Body of pancreas (tissue), 4 donors: ENCODE data around the gene STRA6.

Experiments used
- CTCF ChIP-seq, 7 experiments: fragments of 450-650 bp in 4 of 7; fragments of 200-600 bp in 3 of 7; sonication (generic) in 3 of 7; IDR thresholded peaks; one replicate each; pipeline ENCODE4 v1.5.1; 2016 to 2019; ENCODE audit warnings: antibody characterized with exemption in 7 of 7
- POLR2A ChIP-seq, 3 donors: fragments of 450-650 bp; IDR thresholded peaks; one replicate each; pipeline ENCODE4 v1.6.1; 2016; ENCODE audit warnings: antibody characterized with exemption in 3 of 3, mild to moderate bottlenecking in 2 of 3

DNA sequence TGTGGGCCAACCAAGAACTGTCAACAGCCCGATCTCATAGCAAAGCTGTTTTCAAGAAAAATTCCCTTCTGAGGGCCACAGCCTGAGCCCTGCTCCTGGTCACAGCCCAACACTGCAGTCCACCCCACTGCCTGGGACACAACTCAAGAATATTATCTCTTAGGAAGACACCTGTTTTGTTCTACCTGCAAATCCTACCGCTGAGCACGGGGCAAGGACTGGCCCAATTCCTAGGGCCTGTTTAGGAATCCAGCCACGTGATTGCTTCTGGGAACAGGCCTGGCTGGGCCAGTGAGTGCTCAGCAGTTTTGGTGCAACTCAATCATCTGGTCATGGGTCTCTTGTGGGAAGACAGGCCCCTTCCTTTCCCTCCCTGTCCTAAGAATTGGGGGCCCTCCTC lies 63.9 kb downstream of the STRA6 start:
- TF ChIP-seq CTCF (IDR thresholded peaks at IDR 0.05) (no peak), POLR2A (IDR thresholded peaks at IDR 0.05) (no peak)
